HCT116 (cell line): ENCODE results near the gene SYTL5. TPM values are rescaled to one million over a fixed set of nuclear protein-coding genes. Genes with fewer than 3 reads are reported as not detected.

Experiments
- ATAC-seq: fragments of 200-7000 bp; cut with Tn5 transposase; 2 replicates; pipeline ENCODE4 v1.9.1; 2020; ENCODE audit warnings: mild to moderate bottlenecking, moderate library complexity
- BruUV-seq: library from RNA; stranded (reverse); fragments of 400-500 nt; replicated peaks from 2 replicates; lab custom pipeline; 2021; lab: Mats Ljungman, UMichigan
- CTCF ChIA-PET: fragments of 300-600 bp; sonication (Branson Sonifier 250); formaldehyde crosslinking; loops from one replicate; lab custom pipeline; 2021; ENCODE audit warnings: antibody characterized with exemption; lab: Charles Lee
- POLR2A ChIA-PET: fragments of 300-600, 350-600 bp; sonication (Branson Sonifier 250); formaldehyde crosslinking; loops from one replicate; lab custom pipeline; 2021; ENCODE audit warnings: antibody characterized with exemption; lab: Charles Lee
- RAD21 ChIA-PET, 2 experiments: fragments of 300-600 bp; sonication (Branson Sonifier 250); formaldehyde crosslinking; loops; one replicate each; lab custom pipeline; 2023; ENCODE audit warnings: low total read pairs in 2 of 2; ENCODE audit not compliant: uncharacterized antibody in 2 of 2, unreplicated experiment in 2 of 2, low non-redundant PET in 1 of 2; lab: Charles Lee
- DNase-seq: peaks from one replicate; pipeline ENCODE4 v3.0.0-alpha.2; 2010; ENCODE audit warnings: low read depth, low spot score
- H2AFZ ChIP-seq: fragments of 200-600 bp; shearing (Covaris generic), sonication (generic); 2 replicates; pipeline ENCODE4 v1.6.1; 2017; ENCODE audit warnings: low read depth, mixed run types, mixed read lengths, antibody characterized with exemption, low read length; ENCODE audit not compliant: poor library complexity, severe bottlenecking
- H3K27ac ChIP-seq: 2 replicates; pipeline ENCODE4 v1.5.1; 2012; ENCODE audit warnings: low read depth, low read length
- H3K27me3 ChIP-seq: fragments of 200-600 bp; sonication (generic); 2 replicates; pipeline ENCODE4 v1.6.1; 2016; ENCODE audit warnings: mixed run types, low read length, mixed read lengths; ENCODE audit not compliant: insufficient read depth
- H3K36me3 ChIP-seq, 2 experiments: fragments of 200-500 bp in 1 of 2; fragments of 200-600 bp in 1 of 2; sonication (Bioruptor generic) in 1 of 2; sonication (generic) in 1 of 2; 2 replicates each; pipeline versions ENCODE4 v1.5.1 to v1.6.1; 2014 to 2016; ENCODE audit warnings: low read length in 2 of 2, inconsistent platforms in 1 of 2, mixed read lengths in 1 of 2, mixed run types in 1 of 2; ENCODE audit not compliant: insufficient read depth in 2 of 2, control insufficient read depth in 1 of 2
- H3K4me1 ChIP-seq, 2 experiments: fragments of 200-600 bp in 1 of 2; sonication (generic) in 1 of 2; 2 replicates each; pipeline versions ENCODE4 v1.5.1 to v1.6.1; 2012 to 2017; ENCODE audit warnings: low read length in 2 of 2, inconsistent platforms in 1 of 2, mild to moderate bottlenecking in 1 of 2, mixed read lengths in 1 of 2, mixed run types in 1 of 2, moderate library complexity in 1 of 2; ENCODE audit not compliant: insufficient read depth in 2 of 2, control insufficient read depth in 1 of 2
- H3K4me2 ChIP-seq: fragments of 200-600 bp; sonication (generic); 2 replicates; pipeline ENCODE4 v1.6.1; 2017; ENCODE audit warnings: mixed run types, low read length, mixed read lengths
- H3K4me3 ChIP-seq, 2 experiments: fragments of 200-600 bp in 1 of 2; sonication (generic) in 1 of 2; replicated peaks in 1 of 2; 2 replicates each; pipeline ENCODE4 v1.5.1; 2011 to 2016; ENCODE audit warnings: low read length in 2 of 2, control low read depth in 1 of 2, low read depth in 1 of 2, mild to moderate bottlenecking in 1 of 2, mixed read lengths in 1 of 2, mixed run types in 1 of 2
- H3K79me2 ChIP-seq: fragments of 200-600 bp; sonication (generic); 2 replicates; pipeline ENCODE4 v1.6.1; 2017; ENCODE audit warnings: mild to moderate bottlenecking, mixed run types, low read length, moderate library complexity, mixed read lengths; ENCODE audit not compliant: insufficient read depth
- H3K9ac ChIP-seq: fragments of 200-600 bp; sonication (generic); 2 replicates; pipeline ENCODE4 v1.6.1; 2016; ENCODE audit warnings: low read length, mixed read lengths
- H3K9me2 ChIP-seq: fragments of 200-600 bp; sonication (generic), shearing (Covaris generic); 2 replicates; pipeline ENCODE4 v1.6.1; 2017; ENCODE audit warnings: mixed run types, mild to moderate bottlenecking, moderate library complexity; ENCODE audit not compliant: insufficient read depth
- H3K9me3 ChIP-seq, 2 experiments: fragments of 200-500 bp in 1 of 2; fragments of 200-600 bp in 1 of 2; sonication (Bioruptor generic) in 1 of 2; sonication (generic) in 1 of 2; 2 replicates each; pipeline ENCODE4 v1.6.1; 2014 to 2017; ENCODE audit warnings: low read length in 2 of 2, mixed read lengths in 2 of 2, inconsistent platforms in 1 of 2, low read depth in 1 of 2, mild to moderate bottlenecking in 1 of 2, mixed run types in 1 of 2, moderate library complexity in 1 of 2; ENCODE audit not compliant: control insufficient read depth in 1 of 2, insufficient read depth in 1 of 2
- H4K20me1 ChIP-seq: fragments of 200-600 bp; sonication (generic), shearing (Covaris generic); 2 replicates; pipeline ENCODE4 v1.6.1; 2017; ENCODE audit warnings: mixed run types, mild to moderate bottlenecking, moderate library complexity; ENCODE audit not compliant: insufficient read depth
- CBX3 ChIP-seq: IDR thresholded peaks from 2 replicates; pipeline ENCODE4 v1.6.1; 2012; ENCODE audit warnings: low read depth
- CEBPB ChIP-seq: IDR thresholded peaks from 2 replicates; pipeline ENCODE4 v1.6.1; 2012; ENCODE audit warnings: low read depth
- EGR1 ChIP-seq: IDR thresholded peaks from 2 replicates; pipeline ENCODE4 v1.6.1; 2012; ENCODE audit warnings: low read depth
- ELF1 ChIP-seq: IDR thresholded peaks from 2 replicates; pipeline ENCODE4 v1.6.1; 2012; ENCODE audit warnings: low read depth, borderline replicate concordance
- EZH2 ChIP-seq: fragments of 200-600 bp; sonication (generic); IDR thresholded peaks from 2 replicates; pipeline ENCODE4 v1.6.1; 2017; ENCODE audit warnings: antibody characterized with exemption, mixed run types
- EZH2phosphoT487 ChIP-seq: fragments of 200-600 bp; IDR thresholded peaks from 2 replicates; pipeline ENCODE4 v1.6.1; 2018; ENCODE audit warnings: antibody characterized with exemption, borderline replicate concordance
- FOSL1 ChIP-seq: IDR thresholded peaks from 2 replicates; pipeline ENCODE4 v1.6.1; 2012; ENCODE audit warnings: low read depth
- RAD21 ChIP-seq: IDR thresholded peaks from 2 replicates; pipeline ENCODE4 v1.6.1; 2012; ENCODE audit warnings: low read depth, mild to moderate bottlenecking
- SP1 ChIP-seq: IDR thresholded peaks from 2 replicates; pipeline ENCODE4 v1.6.1; 2012; ENCODE audit warnings: low read depth
- SRF ChIP-seq: IDR thresholded peaks from 2 replicates; pipeline ENCODE4 v1.6.1; 2012; ENCODE audit warnings: low read depth
- TCF7L2 ChIP-seq: IDR thresholded peaks from 2 replicates; pipeline ENCODE4 v1.7.0; 2011; ENCODE audit warnings: borderline replicate concordance, inconsistent platforms; ENCODE audit not compliant: insufficient read depth, insufficient read length; ENCODE audit errors: extremely low read depth
- ZFX ChIP-seq: fragments of 450-650 bp; IDR thresholded peaks from 2 replicates; pipeline ENCODE4 v1.6.1; 2017
- ZNF274 ChIP-seq: fragments of 200-500 bp; sonication (Bioruptor generic); IDR thresholded peaks from 2 replicates; pipeline ENCODE4 v1.6.1; 2014; ENCODE audit warnings: mild to moderate bottlenecking, low read depth, low read length, inconsistent platforms
- intact Hi-C: fragments of 100-400 bp; cut with micrococcal nuclease; formaldehyde crosslinking; loops from 2 replicates; pipeline ENCODE4 v1.10.0; 2022
- total RNA-seq: library from RNA; stranded (reverse); gene quantifications from one replicate; pipeline ENCODE4 v1.2.1, GENCODE V29; 2021; ENCODE audit not compliant: unreplicated experiment
- TF ChIP-seq, protein P1 (sequence below), 3 experiments: fragments of 200-600 bp in 1 of 3; sonication (generic) in 1 of 3; IDR thresholded peaks in 2 of 3; conservative IDR thresholded peaks in 1 of 3; 2 replicates each; pipeline ENCODE4 v1.5.1; 2012 to 2017; ENCODE audit warnings: low read depth in 2 of 3, low read length in 2 of 3, antibody characterized with exemption in 1 of 3, borderline replicate concordance in 1 of 3, control low read depth in 1 of 3, mild to moderate bottlenecking in 1 of 3, mixed read lengths in 1 of 3, mixed run types in 1 of 3, moderate library complexity in 1 of 3; ENCODE audit not compliant: insufficient read depth in 1 of 3
- TF ChIP-seq, protein P2 (sequence below): IDR thresholded peaks from 2 replicates; pipeline ENCODE4 v1.6.1; 2011; ENCODE audit warnings: mild to moderate bottlenecking, low read length, moderate library complexity; ENCODE audit not compliant: insufficient replicate concordance; ENCODE audit errors: extremely low read depth
- TF ChIP-seq, protein P3 (sequence below): IDR thresholded peaks from 2 replicates; pipeline ENCODE4 v1.6.1; 2012

SYTL5 gene
- total RNA-seq, 1 experiment from 2014 or later = 0.20 TPM

DNA sequence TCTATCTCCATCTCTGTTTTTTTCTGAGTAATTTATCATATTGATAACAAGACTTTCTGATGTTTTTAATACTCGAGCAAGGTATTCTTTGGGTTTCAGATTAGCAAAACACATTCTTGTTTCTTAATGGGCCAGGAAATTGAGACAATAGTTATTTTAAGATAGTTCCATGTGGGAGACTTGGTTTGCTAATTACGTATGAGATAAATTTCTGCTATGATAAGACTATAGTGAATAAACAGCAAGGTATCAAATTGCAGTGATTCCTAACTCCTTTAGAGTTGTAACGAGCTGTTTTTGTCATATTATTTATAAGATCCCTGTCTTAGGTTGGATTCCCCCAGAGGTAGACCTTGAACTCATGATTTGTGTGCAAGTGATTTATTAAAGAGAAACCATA is 38.3 kb downstream of the SYTL5 start:
- no peaks in the 10 kb centered on the region for H3K9me2 ChIP-seq
- no peak overlapping the region for H3K9ac ChIP-seq
- DNase-seq (no peak), ATAC-seq (no peak)
- no peaks in the 10 kb centered on the region for H3K4me1 ChIP-seq
- H3K36me3 ChIP-seq = no peaks in the 10 kb centered on the region
- H3K27me3 ChIP-seq = no peaks in the 10 kb centered on the region
- RAD21 ChIA-PET = no interaction called here
- POLR2A ChIA-PET = no interaction called here
- H2AFZ ChIP-seq = no peak overlapping the region
- H4K20me1 ChIP-seq = no peaks in the 10 kb centered on the region
- H3K79me2 ChIP-seq = no peaks in the 10 kb centered on the region
- H3K4me2 ChIP-seq = no peak overlapping the region
- H3K27ac ChIP-seq = no peak overlapping the region
- BruUV-seq = no TSS peak
- no peaks in the 10 kb centered on the region for H3K9me3 ChIP-seq
- TF ChIP-seq ZNF274 = no peak
- TF ChIP-seq SRF = no peak
- no peak for TF ChIP-seq CEBPB
- no peak for TF ChIP-seq FOSL1
- TF ChIP-seq, protein P1, sequence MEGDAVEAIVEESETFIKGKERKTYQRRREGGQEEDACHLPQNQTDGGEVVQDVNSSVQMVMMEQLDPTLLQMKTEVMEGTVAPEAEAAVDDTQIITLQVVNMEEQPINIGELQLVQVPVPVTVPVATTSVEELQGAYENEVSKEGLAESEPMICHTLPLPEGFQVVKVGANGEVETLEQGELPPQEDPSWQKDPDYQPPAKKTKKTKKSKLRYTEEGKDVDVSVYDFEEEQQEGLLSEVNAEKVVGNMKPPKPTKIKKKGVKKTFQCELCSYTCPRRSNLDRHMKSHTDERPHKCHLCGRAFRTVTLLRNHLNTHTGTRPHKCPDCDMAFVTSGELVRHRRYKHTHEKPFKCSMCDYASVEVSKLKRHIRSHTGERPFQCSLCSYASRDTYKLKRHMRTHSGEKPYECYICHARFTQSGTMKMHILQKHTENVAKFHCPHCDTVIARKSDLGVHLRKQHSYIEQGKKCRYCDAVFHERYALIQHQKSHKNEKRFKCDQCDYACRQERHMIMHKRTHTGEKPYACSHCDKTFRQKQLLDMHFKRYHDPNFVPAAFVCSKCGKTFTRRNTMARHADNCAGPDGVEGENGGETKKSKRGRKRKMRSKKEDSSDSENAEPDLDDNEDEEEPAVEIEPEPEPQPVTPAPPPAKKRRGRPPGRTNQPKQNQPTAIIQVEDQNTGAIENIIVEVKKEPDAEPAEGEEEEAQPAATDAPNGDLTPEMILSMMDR (IDR thresholded peaks at IDR 0.05 in 2 of 3, conservative IDR thresholded peaks at IDR 0.05 in 1 of 3; ENCODE audit: borderline replicate concordance in 1 of 3, insufficient read depth in 1 of 3, low read depth in 2 of 3, low read length in 2 of 3) = no peak
- TF ChIP-seq, protein P2, sequence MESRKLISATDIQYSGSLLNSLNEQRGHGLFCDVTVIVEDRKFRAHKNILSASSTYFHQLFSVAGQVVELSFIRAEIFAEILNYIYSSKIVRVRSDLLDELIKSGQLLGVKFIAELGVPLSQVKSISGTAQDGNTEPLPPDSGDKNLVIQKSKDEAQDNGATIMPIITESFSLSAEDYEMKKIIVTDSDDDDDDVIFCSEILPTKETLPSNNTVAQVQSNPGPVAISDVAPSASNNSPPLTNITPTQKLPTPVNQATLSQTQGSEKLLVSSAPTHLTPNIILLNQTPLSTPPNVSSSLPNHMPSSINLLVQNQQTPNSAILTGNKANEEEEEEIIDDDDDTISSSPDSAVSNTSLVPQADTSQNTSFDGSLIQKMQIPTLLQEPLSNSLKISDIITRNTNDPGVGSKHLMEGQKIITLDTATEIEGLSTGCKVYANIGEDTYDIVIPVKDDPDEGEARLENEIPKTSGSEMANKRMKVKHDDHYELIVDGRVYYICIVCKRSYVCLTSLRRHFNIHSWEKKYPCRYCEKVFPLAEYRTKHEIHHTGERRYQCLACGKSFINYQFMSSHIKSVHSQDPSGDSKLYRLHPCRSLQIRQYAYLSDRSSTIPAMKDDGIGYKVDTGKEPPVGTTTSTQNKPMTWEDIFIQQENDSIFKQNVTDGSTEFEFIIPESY = no peak
- no peak for TF ChIP-seq SP1
- no peak for TF ChIP-seq ELF1
- TF ChIP-seq EZH2phosphoT487 = no peak
- TF ChIP-seq TCF7L2 = no peak
- TF ChIP-seq, protein P3, sequence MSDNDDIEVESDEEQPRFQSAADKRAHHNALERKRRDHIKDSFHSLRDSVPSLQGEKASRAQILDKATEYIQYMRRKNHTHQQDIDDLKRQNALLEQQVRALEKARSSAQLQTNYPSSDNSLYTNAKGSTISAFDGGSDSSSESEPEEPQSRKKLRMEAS = no peak
- no peak for TF ChIP-seq RAD21
- no peak for TF ChIP-seq EZH2
- no peak for TF ChIP-seq CBX3
- no peak for TF ChIP-seq EGR1
- no peak for TF ChIP-seq ZFX
- intact Hi-C loops = no loop called here
- CTCF ChIA-PET = no interaction called here
- no peak overlapping the region for H3K4me3 ChIP-seq
